Skin of body (tissue), 1 donor: ENCODE data around the gene SFRP2. TPM values are rescaled to one million over a fixed set of nuclear protein-coding genes. Genes with fewer than 3 reads are reported as not detected.

Experiments used
- total RNA-seq: library from RNA; depleted of rRNA; stranded (reverse); fragments of >200 nt; gene quantifications from one replicate; pipeline ENCODE4 v1.2.3, GENCODE V29; 2014

The SFRP2 gene
- total RNA-seq, 1 donor from 2014 or later = 94.7 TPM

Other genes starting within 250 kb of the SFRP2 start
- 10.2 TPM for gene TLR2, start 104.8 kb downstream of the SFRP2 start, total RNA-seq
- 1.9 TPM for gene RNF175, start 29.1 kb downstream of the SFRP2 start, total RNA-seq